Choroid plexus epithelial cell (primary cell): ENCODE data around the gene NBPF4.

Source experiments
- DNase-seq: peaks from one replicate; pipeline ENCODE4 v3.0.0-alpha.2; 2010; ENCODE audit warnings: low read depth
- H3K4me3 ChIP-seq: 2 replicates; pipeline ENCODE4 v1.5.1; 2011; ENCODE audit warnings: low read depth, mild to moderate bottlenecking, control low read depth, low read length, moderate library complexity
- CTCF ChIP-seq: conservative IDR thresholded peaks from 2 replicates; pipeline ENCODE4 v1.5.1; 2011; ENCODE audit warnings: low read depth, mild to moderate bottlenecking, control low read depth, inconsistent platforms, low read length, moderate library complexity

Gene NBPF4

GRCh38 chr1:108190001-108190634 lies 53.8 kb downstream of the NBPF4 start:
- TF ChIP-seq CTCF: no peak
- DNase-seq: no peak
- no peak overlapping the region for H3K4me3 ChIP-seq

GRCh38 chr1:108188801-108189200 lies 55.1 kb downstream of the NBPF4 start:
- DNase-seq: no peak
- no peak overlapping the region for H3K4me3 ChIP-seq
- no peak for TF ChIP-seq CTCF

GRCh38 chr1:108182959-108183700 lies 60.7 kb downstream of the NBPF4 start:
- no peak for DNase-seq
- no peak for TF ChIP-seq CTCF
- H3K4me3 ChIP-seq: no peak overlapping the region

- no peak overlapping the region for H3K4me3 ChIP-seq
- TF ChIP-seq CTCF: no peak
- DNase-seq: no peak
These were observed 64.9 kb downstream of the NBPF4 start for GRCh38 chr1:108179018-108179417.
